Left colon (tissue), 2 donors: ENCODE measurements around the gene CCNB3. TPM values are rescaled to one million over a fixed set of nuclear protein-coding genes. Genes with fewer than 3 reads are reported as not detected.
"Not testable (repeated sequence)": the region's sequence is repeated elsewhere in the genome, so short reads cannot be mapped to it uniquely, and the experiment has no call there.

ENCODE experiments used
- ATAC-seq: fragments of 200-7000 bp; cut with Tn5 transposase; one replicate; pipeline ENCODE4 v1.9.1; 2020; ENCODE audit warnings: mild to moderate bottlenecking, moderate library complexity
- DNase-seq, 2 donors: peaks; one replicate each; pipeline ENCODE4 v3.0.0-alpha.2; 2020
- intact Hi-C, 2 donors: fragments of 100-400 bp; cut with DNase I in 1 of 2; cut with micrococcal nuclease in 1 of 2; formaldehyde crosslinking; loops; one replicate each; pipeline versions ENCODE4 v1.11.2 to v1.14.0; 2022; cut with DNase I, micrococcal nuclease
- total RNA-seq, 2 donors: library from RNA; stranded (reverse); fragmentation: NEBNext Ultra II Directional; extraction: Animal tissue kit (Norgen Biotek cat#: 25700); gene quantifications; one replicate each; pipeline ENCODE4 v1.2.1, GENCODE V29; 2021
- donor health status: DM: no; HTN: no; CAD: no.
- donor health status: DM: yes; HTN: yes; CAD: no.

Gene CCNB3
- total RNA-seq, 2 donors from 2014 or later, result 0.43 to 0.89 TPM

DNA sequence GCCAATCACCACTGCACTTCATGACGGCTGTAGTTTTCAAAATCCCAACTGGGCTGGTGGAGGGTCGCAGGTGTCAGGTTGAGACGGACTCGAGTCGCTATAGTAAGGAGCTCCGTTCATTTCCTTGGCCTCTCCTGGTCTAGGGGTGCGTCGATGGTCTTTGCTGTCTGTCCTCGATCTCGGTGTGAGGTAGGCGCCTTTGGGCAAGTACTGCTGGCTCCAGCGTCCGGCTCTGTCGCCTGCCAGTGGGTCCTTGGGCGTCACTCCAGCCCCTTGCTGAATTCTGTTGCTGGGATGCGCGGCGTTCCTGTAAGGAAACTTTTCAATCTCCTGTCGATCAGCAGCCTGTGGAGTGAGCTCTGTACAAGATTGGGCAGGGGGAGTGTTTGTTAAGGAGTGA lies 76.7 kb downstream of the CCNB3 start:
- ATAC-seq (no peak), DNase-seq (no peak)
- intact Hi-C loops, result no loop called here

DNA sequence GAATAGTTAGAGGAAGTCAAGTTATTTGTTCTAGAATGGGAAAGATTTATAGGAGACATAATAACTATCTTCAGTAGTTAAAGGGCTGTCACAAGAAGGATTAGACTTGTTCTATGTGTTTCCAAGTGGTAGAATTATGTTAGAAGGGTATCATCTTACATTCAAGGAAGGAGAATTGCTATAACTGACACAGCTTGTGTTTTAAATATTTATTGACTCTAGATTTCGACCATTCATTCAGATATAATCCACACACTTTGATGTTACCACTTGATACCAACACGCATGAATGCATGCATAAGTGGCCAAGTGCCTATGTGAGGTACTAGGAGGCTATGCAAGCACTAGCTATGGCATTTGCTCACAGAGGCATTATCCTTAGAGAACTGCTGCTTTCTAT lies 122.7 kb downstream of the CCNB3 start:
- ATAC-seq (no peak), DNase-seq (no peak)
- intact Hi-C loops, result no loop called here

DNA sequence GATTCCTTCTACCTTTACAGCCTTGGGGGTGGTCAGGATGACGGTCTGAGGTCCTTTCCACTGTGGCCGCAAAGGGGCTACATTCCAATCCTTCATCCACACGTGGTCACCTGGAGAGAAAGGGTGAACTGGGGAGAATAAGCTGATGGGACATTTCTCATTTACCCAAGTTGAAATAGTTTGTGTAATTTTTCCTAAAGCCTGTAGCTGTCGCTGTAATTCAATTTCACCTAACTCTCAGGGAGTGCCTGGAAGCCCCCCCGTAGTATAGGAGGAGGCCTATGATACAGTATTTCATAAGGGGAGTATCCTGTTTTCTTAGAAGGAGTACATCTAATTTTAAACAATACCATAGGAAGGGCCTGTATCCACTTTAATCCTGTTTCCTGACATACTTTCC lies 128.1 kb downstream of the CCNB3 start:
- intact Hi-C loops, result not testable (repeated sequence)

DNA sequence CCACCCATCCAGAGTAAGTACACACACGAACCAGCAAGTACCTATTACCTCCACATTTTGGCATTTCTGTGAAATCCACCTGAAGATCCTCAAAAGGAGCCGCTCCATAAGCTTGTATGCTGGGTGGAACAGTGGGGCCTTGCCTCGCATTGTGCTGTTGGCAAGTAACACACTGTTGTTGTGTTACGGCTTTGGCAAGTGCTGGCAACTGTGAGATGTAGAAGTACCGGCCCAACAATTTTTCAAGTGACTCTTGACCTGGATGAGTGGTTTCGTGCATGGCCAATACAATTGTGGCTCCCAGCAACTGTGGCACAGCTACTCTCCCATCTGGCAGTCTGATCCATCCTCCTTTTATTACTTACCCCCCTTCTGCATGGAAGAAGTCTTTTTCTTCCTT lies 128.7 kb downstream of the CCNB3 start:
- no peak for DNase-seq
- intact Hi-C loops, result no loop called here
- no peak for ATAC-seq

More for the DNA sequence above, 128.1 kb downstream of the CCNB3 start:
- not testable (repeated sequence) for ATAC-seq, DNase-seq

DNA sequence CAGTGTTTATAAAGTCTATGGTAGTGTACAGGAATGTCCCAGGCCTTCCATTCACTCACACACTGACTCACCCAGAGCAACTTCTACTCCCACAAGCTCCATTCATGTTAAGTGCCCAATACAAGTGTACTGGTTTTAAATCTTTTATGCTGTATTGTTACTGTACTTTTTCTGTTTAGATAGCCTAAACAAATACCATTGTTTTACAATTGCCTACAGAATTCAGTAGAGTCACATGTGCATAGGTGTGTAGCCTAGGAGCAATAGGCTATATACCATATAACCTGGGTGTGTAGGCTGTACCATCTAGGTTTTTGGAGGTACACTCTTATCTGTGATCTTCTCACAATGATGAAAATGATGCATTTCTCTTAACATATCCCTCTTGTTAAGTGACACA lies 139.4 kb downstream of the CCNB3 start:
- ATAC-seq (peak; percentile 89), DNase-seq (no peak)
- intact Hi-C loops, result no loop called here

DNA sequence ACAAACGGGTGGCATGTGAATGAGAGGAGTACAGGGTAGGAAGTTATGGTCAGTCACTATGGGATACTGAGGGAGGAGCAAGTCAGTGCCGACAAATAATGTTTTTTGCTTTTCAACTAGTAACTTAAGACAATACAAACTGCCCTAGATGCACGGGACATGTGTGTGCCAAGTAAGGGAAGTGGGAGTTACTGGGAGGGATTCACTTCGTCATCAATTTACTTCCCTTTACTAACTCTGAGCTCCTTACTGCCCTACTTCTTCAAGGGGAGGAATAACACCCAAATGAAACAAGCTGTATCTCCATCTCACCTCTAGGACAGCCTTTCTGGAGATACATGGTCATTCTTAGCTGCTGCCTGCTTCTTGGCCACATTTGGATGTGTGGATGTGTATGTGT lies 168.4 kb downstream of the CCNB3 start:
- ATAC-seq (no peak), DNase-seq (no peak)
- intact Hi-C loops, result no loop called here

DNA sequence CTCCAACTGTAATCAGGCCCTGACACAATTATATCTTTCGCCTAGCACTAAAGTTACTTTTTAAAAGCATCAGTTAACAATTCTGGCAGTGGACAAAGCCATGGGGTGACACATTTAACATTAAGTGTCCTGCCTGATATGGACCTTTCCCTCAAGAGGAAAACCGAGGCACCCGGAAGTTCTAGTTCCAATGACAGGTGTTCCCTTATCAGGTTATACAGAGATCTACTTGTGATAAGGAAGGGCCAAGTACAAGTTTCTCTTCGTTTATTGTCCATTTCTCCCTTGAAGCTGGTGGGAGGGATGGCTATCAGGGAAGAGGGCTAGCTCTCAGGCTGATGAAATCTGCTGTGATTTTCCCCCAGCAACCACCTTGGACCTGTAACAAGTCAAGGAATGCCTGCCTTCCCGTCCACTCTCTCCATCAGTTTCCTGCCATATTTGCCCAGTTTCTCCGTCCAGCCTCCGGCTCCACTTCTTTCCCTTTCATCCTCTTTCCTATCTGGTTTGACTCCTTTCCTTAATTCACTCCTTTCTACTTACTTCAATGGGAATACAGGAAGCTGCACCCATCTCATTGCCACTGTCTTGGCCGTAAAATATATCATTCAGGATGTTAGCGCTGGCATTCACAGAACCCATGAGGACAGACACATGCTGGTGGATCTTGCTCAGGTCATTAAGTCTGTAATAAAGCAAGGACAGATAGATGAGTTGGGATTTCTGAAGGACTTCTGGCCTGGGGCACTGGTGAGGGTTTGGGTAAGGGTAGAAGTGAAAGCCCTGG lies 171.1 kb downstream of the CCNB3 start:
- ATAC-seq (peak; percentile 95), DNase-seq (peak; percentile 41 to 54)
- intact Hi-C loops, result no loop called here

DNA sequence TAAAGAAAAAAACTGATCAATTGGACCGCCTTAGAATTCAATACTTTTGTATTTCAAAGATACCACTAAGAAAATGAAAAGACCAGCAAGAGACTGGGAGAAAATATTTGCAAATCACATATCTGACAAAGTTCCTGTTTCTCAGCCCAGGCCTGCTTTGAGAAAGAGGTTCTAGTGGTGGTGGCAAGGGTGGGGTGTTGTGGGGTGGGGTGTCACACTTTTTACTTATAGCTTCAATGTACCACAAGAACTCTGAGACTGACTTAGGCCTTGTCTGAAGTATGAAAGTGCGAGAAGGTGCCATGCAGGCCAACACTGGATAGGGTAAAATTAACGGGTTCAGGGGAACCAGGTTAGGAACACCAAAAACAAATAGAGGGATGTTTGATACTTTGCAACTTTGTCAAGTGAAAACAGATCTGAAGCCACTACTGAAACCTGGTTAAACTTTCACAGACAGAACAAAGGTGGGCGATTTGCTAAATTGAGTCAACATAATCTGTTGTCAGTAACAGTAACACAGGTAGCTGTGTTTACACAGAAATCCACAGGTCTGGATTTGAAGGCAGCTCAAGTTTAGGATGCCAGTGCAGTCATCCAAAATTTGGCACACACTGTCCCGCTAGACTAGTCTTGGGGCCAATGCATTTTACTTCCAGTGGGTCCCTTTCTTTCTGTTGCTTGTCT lies 177.3 kb downstream of the CCNB3 start:
- DNase-seq (no peak), ATAC-seq (no peak)
- intact Hi-C loops, result no loop called here

DNA sequence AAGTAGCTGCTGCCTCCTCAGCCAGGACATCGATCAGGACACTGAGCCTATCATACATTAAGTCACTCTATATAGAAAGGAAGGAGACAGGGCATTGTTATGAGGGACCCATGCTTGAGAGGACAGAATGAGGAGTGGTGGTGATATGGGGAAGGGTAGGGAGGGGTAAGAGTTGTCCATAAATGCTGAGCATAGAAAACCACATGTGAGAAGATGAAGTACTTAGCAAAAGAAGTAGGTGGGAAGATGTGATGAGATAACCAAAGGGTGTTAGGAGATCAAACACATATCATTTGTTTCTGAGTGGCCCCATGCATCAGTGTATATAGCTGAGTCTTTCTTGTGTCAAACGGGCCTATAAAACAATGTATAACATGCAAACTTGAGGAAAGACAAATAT lies 182.0 kb downstream of the CCNB3 start:
- DNase-seq (no peak), ATAC-seq (no peak)
- intact Hi-C loops, result no loop called here

DNA sequence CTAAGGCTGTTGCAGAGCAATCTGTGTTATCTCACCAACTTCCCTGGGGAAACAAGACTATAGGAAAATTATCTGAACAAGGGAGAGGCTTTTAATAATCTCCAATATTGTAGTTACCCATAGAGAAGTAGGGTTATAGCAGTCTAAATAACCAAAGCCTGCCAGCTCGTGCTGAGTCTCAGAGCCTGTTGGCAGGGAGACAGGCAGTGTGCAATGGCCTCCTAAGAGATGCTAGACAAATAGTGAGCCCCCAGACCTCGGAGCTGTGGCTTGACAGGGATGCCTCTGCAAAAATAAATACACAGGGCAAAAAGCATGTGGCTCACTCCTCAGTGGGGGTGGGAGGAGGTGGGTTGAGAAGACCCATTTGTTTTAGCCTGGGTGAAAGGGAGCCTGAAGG lies 189.3 kb downstream of the CCNB3 start:
- intact Hi-C loops, result no loop called here
- ATAC-seq, result no peak
- DNase-seq, result no peak

Other genes starting within 250 kb of the CCNB3 start
- gene AKAP4, start 3.8 kb upstream of the CCNB3 start, total RNA-seq, result not detected